Activated CD8-positive, alpha-beta T cell treated with anti-CD3 and anti-CD28 coated beads, Interleukin-2, amount 10 ng/mL, durations not matched to agents 7 days and 5 days (primary cell): ENCODE results near the gene HMOX2. TPM values are rescaled to one million over a fixed set of nuclear protein-coding genes. Genes with fewer than 3 reads are reported as not detected.

ENCODE experiments used
- total RNA-seq, 2 experiments: library from RNA; stranded (reverse); gene quantifications; one replicate each; pipeline ENCODE4 v1.2.3, GENCODE V29; 2021

Gene HMOX2
- total RNA-seq, 2 experiments from 2014 or later, result 92.6 to 97.4 TPM

Other genes starting within 250 kb of the HMOX2 start
- gene SRL, start 234.3 kb upstream of the HMOX2 start, total RNA-seq, result not detected
- gene TFAP4, start 203.4 kb upstream of the HMOX2 start, total RNA-seq, result 10 to 100 TPM; 21.0 to 24.7 TPM
- under 1 TPM; 0.16 TPM for gene GLIS2, start 160.3 kb upstream of the HMOX2 start, total RNA-seq
- gene PAM16, start 125.1 kb upstream of the HMOX2 start, total RNA-seq, result 10 to 100 TPM; 33.3 to 40.3 TPM
- gene VASN, start 104.5 kb upstream of the HMOX2 start, total RNA-seq, result not detected
- gene CORO7, start 59.8 kb upstream of the HMOX2 start, total RNA-seq, result 100 to 1,000 TPM; 167 to 176 TPM
- gene DNAJA3, start 50.5 kb upstream of the HMOX2 start, total RNA-seq, result 10 to 100 TPM; 55.1 to 61.4 TPM
- gene NMRAL1, start 1.8 kb upstream of the HMOX2 start, total RNA-seq, result 10 to 100 TPM; 53.6 to 55.6 TPM
- gene CDIP1, start 62.4 kb downstream of the HMOX2 start, total RNA-seq, result 10 to 100 TPM; 44.0 to 48.7 TPM
- under 1 TPM; 0.13 TPM for gene C16orf96, start 79.9 kb downstream of the HMOX2 start, total RNA-seq
- 10 to 100 TPM; 15.0 to 18.9 TPM for gene UBALD1, start 138.5 kb downstream of the HMOX2 start, total RNA-seq
- gene MGRN1, start 148.4 kb downstream of the HMOX2 start, total RNA-seq, result 10 to 100 TPM; 77.3 to 80.6 TPM
- 10 to 100 TPM; 32.6 to 36.2 TPM for gene NUDT16L1, start 217.2 kb downstream of the HMOX2 start, total RNA-seq